Stimulated activated CD8-positive, alpha-beta memory T cell treated with anti-CD3 and anti-CD28 coated beads, Interleukin-7, amount 100 ng/mL, for 48 hours (primary cell): ENCODE measurements around the gene SCAPER.
A peak's percentile ranks its signal among the peaks of the same experiment; 100 is the strongest.
"Not testable (repeated sequence)": the region's sequence is repeated elsewhere in the genome, so short reads cannot be mapped to it uniquely, and the experiment has no call there.

Experiments
- DNase-seq, 2 donors: peaks; one replicate each; pipeline ENCODE4 v3.0.0-alpha.2; 2020; ENCODE audit warnings: low read depth in 1 of 2; ENCODE audit errors: extremely low read depth in 1 of 2

The SCAPER gene

GRCh38 chr15:76793162-76793561, 112.0 kb downstream of the SCAPER start:
- no peak for DNase-seq

GRCh38 chr15:76791511-76791910, 113.6 kb downstream of the SCAPER start:
- DNase-seq: no peak

DNA sequence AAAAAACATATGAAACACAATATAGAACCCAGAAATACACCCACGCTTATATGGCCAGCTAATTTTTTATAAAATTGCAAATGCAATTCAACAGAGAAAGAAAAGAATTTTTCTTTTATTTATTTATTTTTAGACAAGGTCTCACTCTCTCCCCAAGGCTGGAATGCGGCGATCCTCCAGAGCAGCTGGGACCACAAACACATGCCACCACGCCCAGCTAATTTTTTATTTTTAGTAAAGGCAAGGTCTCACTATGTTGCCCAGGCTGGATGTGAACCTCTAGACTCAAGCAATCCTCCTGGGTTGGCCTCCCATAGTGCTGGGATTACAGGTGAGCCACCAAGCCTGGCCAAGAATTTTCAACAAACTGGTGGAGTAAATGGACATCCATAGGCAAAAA, 117.9 kb downstream of the SCAPER start:
- no peak for DNase-seq

DNA sequence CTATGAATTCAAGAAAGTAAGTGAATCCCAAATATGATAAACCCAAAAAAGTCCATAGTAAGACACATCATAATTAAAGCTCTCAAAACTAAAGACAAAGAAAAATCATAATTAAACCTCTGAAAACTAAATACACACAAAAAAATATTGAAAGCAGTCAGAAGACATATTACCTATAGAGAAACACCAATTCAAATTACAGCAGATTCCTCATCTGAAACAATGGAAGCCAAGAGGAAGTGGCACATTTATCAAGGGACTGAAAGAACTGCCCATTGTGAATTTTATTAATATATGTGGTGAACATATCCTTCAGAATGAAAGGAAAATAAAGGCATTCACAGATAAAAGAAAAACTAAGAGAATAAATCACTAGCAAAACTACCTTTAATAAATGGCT, 128.2 kb downstream of the SCAPER start:
- DNase-seq: no peak

GRCh38 chr15:76776480-76776879, 128.7 kb downstream of the SCAPER start:
- no peak for DNase-seq

- no peak for DNase-seq
Measured at GRCh38 chr15:76773234-76773633, 131.9 kb downstream of the SCAPER start.

DNA sequence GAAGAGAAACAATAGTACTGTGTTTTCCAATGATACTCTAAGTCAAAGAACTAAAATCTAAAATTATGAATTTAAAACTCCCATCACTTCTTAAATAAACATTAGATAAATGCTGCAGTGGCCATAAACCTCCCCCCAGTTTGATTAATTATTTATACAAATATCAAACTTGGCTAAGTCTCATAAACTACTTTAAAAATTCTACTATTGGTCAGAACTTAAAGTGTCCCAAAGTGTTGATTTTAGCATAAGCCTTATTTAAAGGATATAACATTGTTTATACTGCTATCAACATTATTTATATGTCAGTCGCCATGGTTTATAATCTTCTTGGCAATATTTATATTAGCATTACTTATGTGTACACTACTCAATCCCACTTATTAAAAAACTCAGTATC, 132.4 kb downstream of the SCAPER start:
- DNase-seq: no peak

DNA sequence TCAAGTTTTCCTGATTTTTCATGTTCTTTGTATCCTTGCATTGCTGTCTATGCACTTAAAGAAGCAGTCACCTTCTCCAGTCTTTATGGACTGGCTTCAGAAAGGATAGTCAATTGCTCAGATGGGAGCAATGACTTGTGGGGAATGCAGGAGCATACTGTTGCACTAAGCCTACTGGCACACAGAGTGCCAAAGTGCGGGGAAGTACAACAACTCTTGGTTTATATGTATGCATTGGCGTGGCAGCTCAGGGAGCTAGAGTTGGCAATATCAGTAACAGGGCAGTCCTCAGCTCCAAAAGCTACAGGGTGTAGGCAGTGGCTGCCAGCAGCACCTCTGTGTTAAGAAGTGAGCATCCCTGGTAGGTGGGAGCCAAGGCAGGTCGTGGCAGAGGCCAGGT, 141.1 kb downstream of the SCAPER start:
- no peak for DNase-seq

DNA sequence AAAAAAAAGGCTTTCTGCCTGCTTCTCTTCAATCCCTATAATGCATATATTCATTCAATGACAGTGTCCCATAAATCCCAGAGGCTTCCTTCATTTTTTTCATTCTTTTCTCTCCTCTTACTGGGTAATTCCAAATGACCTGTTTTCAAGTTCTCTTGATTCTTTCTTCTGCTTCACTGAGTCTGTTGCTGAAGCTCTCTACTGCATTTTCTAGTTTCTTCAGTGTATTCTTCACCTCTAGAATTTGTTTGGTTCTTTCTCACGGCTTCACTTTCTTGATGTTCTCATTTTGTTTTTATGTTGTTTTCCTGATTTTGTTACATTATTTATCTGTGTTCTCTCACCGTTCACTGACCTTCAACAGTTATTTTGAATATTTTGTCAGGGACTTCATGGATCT, 141.6 kb downstream of the SCAPER start:
- no peak for DNase-seq

DNA sequence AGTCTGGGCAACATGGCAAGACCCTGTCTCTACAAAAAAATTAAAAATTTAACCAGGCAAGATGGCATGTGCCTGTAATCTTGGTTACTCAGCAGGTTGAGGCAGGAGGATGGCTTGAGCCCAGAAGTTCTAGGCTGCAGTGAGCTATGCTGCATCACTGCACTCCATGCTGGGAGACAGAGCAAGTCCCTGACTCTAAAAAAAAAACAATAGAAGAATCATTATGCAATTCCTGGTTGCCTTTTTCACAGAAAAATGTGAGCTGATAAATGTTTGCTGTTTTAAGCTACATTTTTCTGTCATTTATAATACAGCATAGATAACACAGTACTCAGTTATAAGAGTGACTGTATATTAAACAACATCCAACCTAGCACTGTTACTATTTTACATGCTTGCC, 148.8 kb downstream of the SCAPER start:
- DNase-seq: no peak

- no peak for DNase-seq
Measured at GRCh38 chr15:76753771-76754170, 151.4 kb downstream of the SCAPER start.

- DNase-seq: no peak
Measured at GRCh38 chr15:76753131-76753530, 152.0 kb downstream of the SCAPER start.

DNA sequence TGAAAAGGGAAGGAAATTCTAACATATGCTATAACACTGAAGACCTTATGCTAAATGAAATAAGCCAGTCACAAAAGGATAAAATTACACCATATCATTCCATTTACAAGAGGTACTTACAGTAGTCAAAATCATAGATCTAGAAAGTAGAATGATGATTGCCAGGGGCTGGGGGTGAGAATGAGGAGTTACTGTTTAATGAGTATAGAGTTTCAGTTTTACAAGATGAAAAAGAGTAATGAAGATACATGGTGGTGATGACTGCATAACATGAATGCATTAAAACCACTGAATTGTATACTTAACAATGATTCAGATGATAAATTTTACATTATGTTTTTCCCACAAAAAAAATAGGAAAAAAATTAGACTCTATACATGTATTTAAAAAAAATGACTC, 152.6 kb downstream of the SCAPER start:
- DNase-seq: peak in 1 of 2 donors; percentile 4

DNA sequence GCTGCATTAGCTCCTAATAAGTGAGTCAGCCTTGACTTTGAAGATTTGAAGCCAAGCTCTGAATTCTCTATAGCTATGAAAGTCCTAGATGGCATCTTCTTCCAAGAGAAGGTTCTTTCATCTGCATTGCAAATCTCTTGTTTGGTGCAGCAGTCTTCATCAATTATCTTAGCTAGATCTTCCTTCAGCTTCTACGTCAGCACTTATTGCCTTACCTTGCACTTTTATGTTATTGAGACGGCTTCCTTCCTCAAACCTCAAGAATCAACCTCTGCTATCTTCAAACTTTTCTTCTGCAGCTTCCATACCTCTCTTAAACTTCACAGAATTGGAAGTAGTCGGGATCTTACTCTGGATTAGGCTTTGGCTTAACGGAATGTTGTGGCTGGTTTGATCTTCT, 167.6 kb downstream of the SCAPER start:
- DNase-seq: no peak

- not testable (repeated sequence) for DNase-seq
Measured at GRCh38 chr15:76732321-76732720, 172.8 kb downstream of the SCAPER start.

- no peak for DNase-seq
Measured at GRCh38 chr15:76730262-76730661, 174.9 kb downstream of the SCAPER start.

- DNase-seq: no peak
Measured at GRCh38 chr15:76718863-76719262, 186.3 kb downstream of the SCAPER start.

DNA sequence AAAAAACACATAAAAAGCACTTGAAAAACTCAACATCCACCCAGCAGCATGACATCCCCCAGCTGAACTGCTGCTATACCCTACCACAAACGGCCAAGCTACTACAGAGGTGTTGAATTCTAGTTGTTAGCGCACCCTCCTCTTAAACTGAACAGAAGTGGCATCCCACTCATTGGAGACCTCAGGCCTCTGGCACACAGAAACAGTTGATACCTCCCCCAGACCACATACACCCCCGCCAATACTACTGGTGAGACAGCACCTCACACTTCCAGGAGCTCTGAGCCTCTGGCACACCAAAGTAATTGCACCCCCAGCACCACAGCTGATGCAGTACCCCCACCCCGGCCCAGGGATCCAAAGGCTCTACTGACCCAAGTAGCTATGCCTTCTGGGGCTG, 190.2 kb downstream of the SCAPER start:
- no peak for DNase-seq

DNA sequence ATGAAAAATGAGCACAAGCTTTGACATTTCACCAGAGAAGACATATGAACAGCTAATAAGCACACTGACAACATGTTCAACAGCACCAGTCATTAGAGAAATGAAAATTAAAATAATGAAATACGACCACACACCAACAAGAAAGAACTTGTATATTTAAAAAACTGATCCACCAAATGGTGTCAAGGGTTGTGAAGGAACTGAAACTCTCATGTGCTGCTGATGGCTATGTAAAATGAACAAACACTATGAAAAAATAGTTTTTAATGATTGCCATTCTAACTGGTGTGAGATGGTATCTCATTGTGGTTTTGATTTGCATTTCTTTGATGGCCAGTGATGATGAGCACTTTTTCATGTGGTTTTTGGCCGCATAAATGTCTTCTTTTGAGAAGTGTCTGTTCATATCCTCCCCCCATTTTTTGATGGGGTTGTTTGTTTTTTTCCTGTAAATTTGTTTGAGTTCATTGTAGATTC, 193.8 kb downstream of the SCAPER start:
- DNase-seq: no peak

GRCh38 chr15:76704032-76704431, 201.1 kb downstream of the SCAPER start:
- not testable (repeated sequence) for DNase-seq

GRCh38 chr15:76696840-76697239, 208.3 kb downstream of the SCAPER start:
- DNase-seq: no peak

DNA sequence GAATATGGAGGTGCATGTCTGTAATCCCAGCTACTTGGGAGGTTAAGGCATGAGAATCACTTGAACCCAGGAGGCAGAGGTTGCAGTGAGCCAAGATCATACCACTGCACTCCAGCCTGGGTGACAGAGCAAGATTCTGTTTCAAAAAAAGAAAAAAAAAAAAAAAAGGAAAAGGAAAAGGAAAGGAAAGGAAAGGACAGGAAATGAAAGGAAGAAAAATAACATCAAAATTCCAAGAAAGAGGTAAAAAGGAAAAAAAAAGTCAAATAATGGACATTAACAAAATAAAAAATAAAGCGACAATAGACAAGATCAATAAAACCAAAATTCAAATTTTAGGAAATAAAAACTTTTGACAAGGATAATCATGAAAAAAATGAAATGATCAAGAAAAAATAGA, 212.6 kb downstream of the SCAPER start:
- DNase-seq: not testable (repeated sequence)

GRCh38 chr15:76687592-76687991, 217.5 kb downstream of the SCAPER start:
- not testable (repeated sequence) for DNase-seq

GRCh38 chr15:76684002-76684401, 221.1 kb downstream of the SCAPER start:
- no peak for DNase-seq
